SK-N-MC (cell line): ENCODE data around the gene RIC3.

ENCODE experiments used
- EZH2 ChIP-seq: fragments of 200-600 bp; sonication (generic); IDR thresholded peaks from one replicate; pipeline ENCODE4 v1.6.1; 2017; ENCODE audit warnings: antibody characterized with exemption
- FOXP2 ChIP-seq: optimal IDR thresholded peaks from 2 replicates; pipeline ENCODE3; 2011; ENCODE audit warnings: mild to moderate bottlenecking, moderate library complexity; ENCODE audit not compliant: insufficient read depth; ENCODE audit errors: extremely low read length, control extremely low read depth
- POLR2AphosphoS5 ChIP-seq: IDR thresholded peaks from 2 replicates; pipeline ENCODE4 v1.6.1; 2012; ENCODE audit warnings: mild to moderate bottlenecking, low read depth, low read length, borderline replicate concordance

GRCh38 chr11:8213376-8213775, 44.6 kb upstream of the RIC3 start:
- no peak for TF ChIP-seq EZH2
- no peak for TF ChIP-seq FOXP2
- TF ChIP-seq POLR2AphosphoS5, result no peak
